T-helper 1 cell treated with Interleukin-12 subunit alpha and Interleukin-12 subunit beta and Interleukin-4 antibody, amounts not matched to agents 30 ng/mL and 1 ng/mL, for 36 hours (primary cell): ENCODE results near the gene MUCL3. TPM values are rescaled to one million over a fixed set of nuclear protein-coding genes. Genes with fewer than 3 reads are reported as not detected.
"Not testable (repeated sequence)": the region's sequence is repeated elsewhere in the genome, so short reads cannot be mapped to it uniquely, and the experiment has no call there.

Experiments used
- intact Hi-C: fragments of 100-400 bp; cut with micrococcal nuclease; formaldehyde crosslinking; loops from one replicate; pipeline ENCODE4 v1.15.1; 2024
- total RNA-seq: library from RNA; stranded (reverse); gene quantifications from 2 replicates; pipeline ENCODE4 v1.2.3, GENCODE V29; 2022

The MUCL3 gene
- total RNA-seq, 1 donor from 2014 or later: not detected

DNA sequence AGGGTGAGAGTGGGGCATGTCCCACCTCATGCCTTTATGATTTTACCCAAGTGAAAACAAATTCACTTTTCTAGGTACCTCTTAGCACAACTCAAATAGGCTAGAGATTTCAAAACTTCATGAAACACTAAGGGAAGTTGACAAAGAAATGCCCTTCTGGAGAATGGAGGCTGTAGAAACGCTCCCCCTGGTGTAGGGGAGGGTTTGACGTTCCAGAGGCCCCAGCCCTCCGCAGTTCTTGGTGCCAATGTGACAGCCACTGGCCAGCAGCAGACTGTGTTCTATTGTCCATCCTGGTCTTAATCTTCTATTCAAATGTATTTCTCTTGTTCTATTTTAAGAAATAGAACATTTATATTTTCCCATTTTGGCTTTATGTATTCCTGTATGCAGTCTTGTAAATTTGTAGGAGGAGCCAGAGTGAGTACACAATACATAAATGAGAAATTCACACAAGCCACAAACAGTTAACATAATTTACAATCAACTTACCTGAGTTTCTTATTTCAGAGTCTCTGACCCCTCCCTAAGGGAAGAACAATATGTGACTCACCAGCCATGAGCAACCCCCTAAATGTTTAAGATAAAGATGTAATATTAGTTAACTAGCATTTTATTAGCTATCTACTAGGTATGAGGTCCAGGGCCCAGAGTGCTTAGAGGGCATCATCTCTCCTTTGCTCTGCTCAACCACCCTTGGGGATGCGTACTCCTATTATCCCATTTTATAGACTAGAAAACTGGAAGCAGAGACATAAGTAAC is 33.9 kb downstream of the MUCL3 start:
- intact Hi-C loops: no loop called here

DNA sequence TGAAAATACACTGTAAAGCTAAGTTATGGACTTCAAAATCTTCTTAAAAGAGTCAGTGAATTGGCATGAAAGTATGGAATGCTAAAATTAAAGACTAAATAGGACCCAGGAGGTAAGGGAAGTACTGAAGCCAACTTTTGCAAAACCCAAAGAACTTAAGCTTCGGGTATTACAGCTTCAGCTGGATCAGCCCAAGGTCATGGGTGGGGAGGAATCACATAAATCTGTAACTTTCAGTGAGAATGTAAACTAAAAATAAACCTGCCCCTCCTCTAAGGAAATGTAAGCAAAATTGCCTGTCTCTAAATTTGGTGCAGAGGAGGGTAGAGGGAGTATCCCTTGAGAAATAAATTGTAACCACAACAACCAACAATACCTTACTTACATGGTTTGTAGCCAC is 38.4 kb downstream of the MUCL3 start:
- intact Hi-C loops: no loop called here

DNA sequence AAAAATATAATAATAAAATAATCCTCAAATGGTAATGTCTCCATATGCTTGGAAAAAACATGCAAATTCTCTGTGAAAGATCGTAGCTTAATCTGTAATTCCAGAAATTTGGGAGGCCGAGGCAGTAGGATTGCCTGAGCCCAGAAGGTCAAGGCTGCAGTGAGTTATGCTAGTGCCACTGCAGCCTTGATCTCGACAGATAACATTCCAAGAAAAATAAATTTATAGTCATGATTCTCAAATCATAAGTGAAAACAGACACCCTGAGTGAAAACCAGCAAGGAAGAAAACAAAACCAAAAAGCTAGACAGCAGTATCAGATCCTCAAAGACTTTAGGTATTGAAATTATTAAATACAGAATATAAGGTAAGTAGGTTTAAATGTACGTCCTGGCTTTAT is 38.9 kb downstream of the MUCL3 start:
- intact Hi-C loops: no loop called here

DNA sequence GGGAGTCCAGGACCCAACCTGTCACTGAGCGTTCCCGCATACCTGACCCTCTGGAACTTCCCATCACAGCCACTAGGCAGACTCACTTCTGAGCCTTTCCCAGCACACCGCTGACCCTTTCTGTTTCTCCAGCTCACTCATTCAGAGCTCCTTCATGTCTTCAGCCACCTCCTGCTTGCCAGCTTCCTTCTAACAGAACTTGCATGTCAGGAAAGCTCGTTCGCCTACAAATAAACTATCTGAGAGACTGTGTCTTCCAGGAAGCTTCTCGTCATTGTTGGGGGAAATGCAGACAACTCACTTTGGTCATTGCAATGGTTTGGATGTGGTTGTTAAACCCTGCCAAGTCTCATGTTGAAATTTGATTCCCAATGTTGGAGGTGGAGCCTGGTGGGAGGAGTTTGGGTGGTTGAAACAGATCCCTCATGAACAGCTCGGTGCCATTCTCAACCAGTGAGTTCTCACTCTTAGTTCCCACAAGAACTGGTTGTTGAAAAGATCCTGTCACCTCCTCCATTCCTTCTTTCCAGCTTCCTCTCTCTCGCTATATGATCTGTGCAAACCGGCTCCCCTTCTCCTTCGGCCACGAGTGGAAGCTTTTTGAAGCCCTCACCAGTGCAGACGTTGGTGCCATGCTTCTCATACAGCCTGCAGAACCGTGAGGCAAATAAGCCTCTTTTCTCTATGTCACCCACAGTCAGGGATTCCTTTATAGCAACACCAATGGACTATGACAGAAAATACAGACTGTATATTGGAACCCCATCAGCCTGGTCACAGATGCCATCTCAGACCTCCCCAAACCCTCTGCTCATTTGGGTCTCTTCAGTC is 41.4 kb downstream of the MUCL3 start:
- intact Hi-C loops: no loop called here

DNA sequence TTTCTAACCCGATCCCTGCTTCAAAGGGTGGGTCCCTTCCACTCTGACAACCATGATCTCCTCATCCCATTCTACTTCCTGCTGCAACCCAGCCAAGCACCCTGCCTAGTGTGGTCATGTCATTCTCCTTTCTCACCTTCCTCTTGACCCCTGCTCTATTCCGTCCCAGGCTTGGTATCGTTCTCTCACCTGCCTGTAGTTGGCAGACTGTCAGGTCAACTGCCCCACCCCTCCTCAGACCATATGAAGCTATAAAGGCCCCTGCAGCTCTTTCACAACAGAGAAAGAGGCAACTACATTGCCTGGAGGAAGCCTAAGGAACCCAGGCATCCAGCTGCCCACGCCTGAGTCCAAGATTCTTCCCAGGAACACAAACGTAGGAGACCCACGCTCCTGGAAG is 42.7 kb downstream of the MUCL3 start, which contains the start of gene MUC21:
Gene MUC21, plus strand, starts transcription at position 280 of the 400 bp plus-strand sequence. CDS start 241 bp downstream, outside the sequence.
- intact Hi-C loops: no loop called here

DNA sequence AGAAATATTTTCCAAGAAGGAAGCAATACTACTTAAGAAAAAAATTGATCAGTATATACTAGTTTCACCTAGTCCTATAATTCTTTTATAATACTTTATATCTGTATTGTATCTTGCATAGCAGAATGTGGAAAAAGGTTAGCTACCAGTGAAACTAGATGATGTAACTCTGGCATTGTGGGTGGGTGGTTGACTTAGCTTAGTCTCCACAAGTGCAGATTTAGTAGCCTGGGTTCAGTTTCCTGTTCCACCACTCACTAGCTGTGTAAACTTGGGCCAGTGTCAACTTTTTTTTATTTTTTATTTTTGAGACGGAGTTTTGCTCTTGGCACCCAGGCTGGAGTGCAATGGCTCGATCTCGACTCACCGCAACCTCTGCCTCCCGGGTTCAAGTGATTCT is 44.7 kb downstream of the MUCL3 start:
- intact Hi-C loops: no loop called here

DNA sequence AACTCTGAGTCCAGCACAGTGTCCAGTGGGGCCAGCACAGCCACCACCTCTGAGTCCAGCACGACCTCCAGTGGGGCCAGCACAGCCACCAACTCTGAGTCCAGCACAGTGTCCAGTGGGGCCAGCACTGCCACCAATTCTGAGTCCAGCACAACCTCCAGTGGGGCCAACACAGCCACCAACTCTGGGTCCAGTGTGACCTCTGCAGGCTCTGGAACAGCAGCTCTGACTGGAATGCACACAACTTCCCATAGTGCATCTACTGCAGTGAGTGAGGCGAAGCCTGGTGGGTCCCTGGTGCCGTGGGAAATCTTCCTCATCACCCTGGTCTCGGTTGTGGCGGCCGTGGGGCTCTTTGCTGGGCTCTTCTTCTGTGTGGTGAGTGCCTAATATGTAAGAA is 46.5 kb downstream of the MUCL3 start:
- intact Hi-C loops: no loop called here

DNA sequence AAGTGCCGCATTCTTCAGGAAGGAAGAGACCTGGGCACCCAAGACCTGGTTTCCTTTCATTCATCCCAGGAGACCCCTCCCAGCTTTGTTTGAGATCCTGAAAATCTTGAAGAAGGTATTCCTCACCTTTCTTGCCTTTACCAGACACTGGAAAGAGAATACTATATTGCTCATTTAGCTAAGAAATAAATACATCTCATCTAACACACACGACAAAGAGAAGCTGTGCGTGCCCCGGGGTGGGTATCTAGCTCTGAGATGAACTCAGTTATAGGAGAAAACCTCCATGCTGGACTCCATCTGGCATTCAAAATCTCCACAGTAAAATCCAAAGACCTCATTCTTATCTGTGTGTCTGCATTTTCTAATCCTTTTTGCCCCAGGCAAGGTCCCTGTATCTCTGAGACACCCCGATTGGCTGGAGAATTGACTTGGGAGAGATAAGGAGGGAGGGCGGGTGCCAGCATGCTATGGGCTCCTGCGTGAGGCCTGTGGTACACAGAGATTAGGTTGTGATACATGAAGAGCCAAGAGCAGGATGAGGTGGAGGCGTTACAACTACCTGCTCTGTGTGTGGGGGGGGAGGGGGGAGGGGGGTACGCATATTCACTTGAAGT is 47.5 kb downstream of the MUCL3 start:
- intact Hi-C loops: no loop called here

DNA sequence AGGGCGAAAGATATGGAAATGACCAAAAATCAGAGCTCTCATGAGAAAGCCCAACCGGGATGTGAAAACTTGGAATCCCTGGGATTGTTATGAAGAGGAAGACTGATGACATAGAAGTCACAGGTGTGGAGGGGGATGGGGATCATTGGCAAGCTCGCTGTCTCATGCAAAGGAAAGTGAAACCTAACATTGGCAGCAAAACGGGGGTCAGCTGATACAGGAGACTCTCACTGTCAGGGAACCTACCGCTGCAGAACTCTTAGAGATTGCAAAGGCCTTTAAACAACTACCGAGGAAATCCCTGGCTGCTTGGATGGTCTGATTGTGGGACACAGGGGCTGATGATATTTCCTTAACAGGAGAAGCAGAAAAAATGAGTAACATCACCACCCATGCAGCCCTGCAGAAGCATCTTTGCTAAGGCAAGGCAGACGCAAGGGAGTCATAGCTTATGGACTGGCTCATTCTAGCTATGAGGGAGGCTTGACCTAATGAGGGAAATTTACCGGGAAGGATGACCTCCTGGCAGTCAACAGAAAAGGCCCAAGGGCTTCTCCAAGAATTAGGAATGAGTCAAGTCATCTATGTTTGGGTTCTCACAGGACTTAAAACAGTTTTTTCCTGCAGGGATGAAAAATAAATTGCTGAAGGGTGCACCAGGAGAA is 49.8 kb downstream of the MUCL3 start:
- intact Hi-C loops: no loop called here

DNA sequence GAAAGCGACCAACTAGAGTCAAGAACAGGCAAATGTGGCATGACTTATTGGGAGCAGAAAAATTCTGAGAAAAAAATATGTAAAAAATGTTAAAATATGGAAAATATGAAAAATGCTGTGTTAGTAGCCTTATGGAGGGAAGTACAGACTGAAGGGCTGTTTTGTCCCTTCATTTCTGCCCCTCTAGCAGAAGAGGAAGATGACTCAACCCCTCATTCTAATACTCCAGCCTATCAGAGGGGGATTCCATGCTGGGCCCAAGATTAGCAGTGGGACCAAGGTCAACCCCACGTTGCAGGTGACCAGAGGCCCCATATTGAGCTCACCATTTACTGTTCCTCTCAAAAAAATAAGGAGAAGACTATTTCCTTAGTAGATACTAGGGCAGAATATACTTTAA is 51.1 kb downstream of the MUCL3 start:
- intact Hi-C loops: no loop called here

DNA sequence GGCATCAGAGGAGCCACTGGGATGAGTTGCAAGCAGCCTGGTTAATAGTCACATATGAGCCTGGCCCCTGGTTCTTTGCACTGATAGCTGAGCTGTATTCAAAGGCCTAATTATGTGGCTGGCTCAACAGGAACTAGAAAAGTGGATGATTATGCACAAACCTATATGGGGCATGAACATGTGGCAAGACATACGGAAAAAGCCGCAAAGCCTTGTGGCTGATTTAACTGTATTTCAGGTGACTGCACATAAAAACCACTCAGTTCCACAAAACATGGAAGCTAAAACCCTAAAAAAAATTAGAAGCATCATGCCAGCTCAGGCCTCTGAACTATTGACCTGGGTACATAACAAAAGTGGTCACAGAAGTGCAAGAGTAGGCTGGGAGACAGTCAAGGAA is 56.5 kb downstream of the MUCL3 start:
- intact Hi-C loops: no loop called here

DNA sequence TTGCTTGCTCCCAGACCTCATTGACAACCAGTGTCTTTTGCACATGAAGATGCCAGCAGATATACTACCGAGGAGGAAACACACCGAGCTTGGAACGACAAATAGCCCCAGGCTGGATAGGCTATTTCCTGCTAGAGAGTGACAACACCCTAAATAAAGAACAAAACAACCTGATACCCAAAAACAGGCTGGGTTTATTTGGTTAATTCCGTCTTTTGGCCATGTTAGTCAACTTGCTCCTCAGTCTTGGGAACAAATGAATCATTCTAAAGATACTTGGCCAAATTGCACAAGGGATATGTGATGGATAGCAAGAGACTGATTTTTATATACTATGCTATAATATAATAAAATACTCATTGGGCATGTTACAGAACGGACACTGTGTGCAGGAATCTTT is 58.0 kb downstream of the MUCL3 start:
- intact Hi-C loops: no loop called here

DNA sequence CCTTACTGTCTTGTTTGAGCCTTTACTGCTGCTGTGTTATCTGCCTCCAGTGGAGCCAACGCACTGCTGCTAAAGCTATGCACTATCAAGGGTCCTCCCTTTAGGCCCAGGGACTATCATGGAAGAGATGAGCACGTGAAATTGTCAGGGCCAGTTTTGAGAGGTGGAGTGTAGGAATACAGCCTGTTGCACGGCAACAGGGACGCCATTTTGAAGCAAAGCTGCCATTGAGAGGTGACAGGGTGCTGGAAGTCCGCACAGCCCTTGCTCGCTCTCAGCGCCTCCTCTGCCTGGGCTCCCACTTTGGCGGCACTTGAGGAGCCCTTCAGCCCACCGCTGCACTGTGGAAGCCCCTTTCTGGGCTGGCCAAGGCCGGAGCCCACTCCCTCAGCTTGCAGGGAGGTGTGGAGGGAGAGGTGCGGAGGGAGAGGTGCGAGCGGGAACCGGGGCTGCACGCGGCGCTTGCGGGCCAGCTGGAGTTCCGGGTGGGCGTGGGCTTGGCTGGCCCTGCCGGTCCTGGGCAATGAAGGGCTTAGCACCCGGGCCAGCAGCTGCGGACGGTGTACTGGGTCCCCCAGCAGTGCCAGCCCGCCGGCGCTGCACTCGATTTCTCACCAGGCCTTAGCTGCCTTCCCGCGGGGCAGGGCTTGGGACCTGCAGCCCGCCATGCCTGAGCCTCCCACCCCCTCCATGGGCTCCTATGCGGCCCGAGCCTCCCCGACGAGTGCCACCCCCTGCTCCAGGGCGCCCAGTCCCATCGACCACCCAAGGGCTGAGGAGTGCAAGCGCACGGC is 59.5 kb downstream of the MUCL3 start:
- intact Hi-C loops: not testable (repeated sequence)

DNA sequence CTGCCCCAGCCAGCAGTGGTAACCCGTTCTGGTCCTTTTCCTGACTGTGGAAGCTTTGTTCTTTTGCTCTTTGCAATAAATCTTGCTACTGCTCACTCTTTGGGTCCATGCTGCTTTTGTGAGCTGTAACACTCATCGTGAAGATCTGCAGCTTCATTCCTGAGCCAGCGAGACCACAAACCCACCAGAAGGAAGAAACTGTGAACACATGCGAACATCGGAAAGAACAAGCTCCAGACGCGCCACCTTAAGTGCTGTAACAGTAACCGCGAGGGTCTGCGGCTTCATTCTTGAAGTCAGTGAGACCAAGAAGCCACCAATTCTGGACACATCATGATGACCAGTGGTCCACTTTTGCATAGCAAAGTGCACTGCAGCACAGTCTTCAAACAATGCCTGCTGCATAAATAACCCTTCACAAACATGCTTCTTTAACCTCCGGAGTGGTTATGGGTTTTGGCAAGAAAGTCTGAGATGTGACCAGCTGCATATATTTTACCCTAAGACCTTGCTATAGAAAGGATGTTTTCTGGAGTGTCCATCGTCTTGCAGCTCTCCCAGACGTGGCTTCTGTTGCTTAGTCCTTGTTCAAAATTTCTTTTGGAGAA is 60.6 kb downstream of the MUCL3 start:
- intact Hi-C loops: no loop called here

DNA sequence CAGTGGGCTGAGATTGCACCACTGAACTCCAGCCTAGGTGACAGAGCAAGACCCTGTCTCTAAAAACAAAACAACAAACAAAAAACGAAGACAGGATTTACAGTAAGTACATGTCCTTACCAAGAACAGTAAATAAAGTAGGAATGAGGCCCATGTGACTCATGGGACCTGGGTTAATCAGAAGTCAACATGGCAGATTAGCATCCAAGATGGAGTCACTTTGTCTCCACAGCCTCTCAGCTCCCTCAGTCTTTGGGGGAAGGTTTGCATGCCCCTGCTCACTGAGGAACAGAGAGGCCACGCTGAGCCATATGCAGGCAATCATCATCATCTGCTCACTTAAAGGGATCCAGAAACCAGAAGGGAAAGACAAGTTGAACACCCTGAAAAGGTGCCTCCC is 61.7 kb downstream of the MUCL3 start:
- intact Hi-C loops: no loop called here

Other genes with a start within 250 kb of the MUCL3 start
- gene NRM, start 250.0 kb upstream of the MUCL3 start, total RNA-seq: 28.2 and 32.3 TPM in 2 replicates
- gene MDC1, start 223.7 kb upstream of the MUCL3 start, total RNA-seq: 80.0 and 93.3 TPM in 2 replicates
- gene TUBB, start 220.6 kb upstream of the MUCL3 start, total RNA-seq: 905 and 913 TPM in 2 replicates
- gene FLOT1, start 198.3 kb upstream of the MUCL3 start, total RNA-seq: 201 and 206 TPM in 2 replicates
- 76.8 and 77.8 TPM in 2 replicates for gene IER3, start 196.4 kb upstream of the MUCL3 start, total RNA-seq
- 19.5 and 20.1 TPM in 2 replicates for gene DDR1, start 56.5 kb upstream of the MUCL3 start, total RNA-seq
- 35.9 and 36.0 TPM in 2 replicates for gene GTF2H4, start 32.8 kb upstream of the MUCL3 start, total RNA-seq
- 39.2 and 47.2 TPM in 2 replicates for gene VARS2, start 26.7 kb upstream of the MUCL3 start, total RNA-seq
- gene SFTA2, start 8.8 kb upstream of the MUCL3 start, total RNA-seq: not detected in 2 replicates
- gene MUC21, start 42.7 kb downstream of the MUCL3 start, total RNA-seq: not detected in 2 replicates
- gene MUC22, start 69.5 kb downstream of the MUCL3 start, total RNA-seq: not detected in 2 replicates
- not detected in 2 replicates for gene C6orf15, start 171.6 kb downstream of the MUCL3 start, total RNA-seq
- not detected in 2 replicates for gene PSORS1C1, start 173.8 kb downstream of the MUCL3 start, total RNA-seq
- not detected in 2 replicates for gene CDSN, start 179.5 kb downstream of the MUCL3 start, total RNA-seq
- gene PSORS1C2, start 198.1 kb downstream of the MUCL3 start, total RNA-seq: not detected in 2 replicates
- gene CCHCR1, start 216.8 kb downstream of the MUCL3 start, total RNA-seq: 36.5 and 42.4 TPM in 2 replicates
- gene TCF19, start 217.6 kb downstream of the MUCL3 start, total RNA-seq: 67.2 and 67.6 TPM in 2 replicates
- not detected in 2 replicates for gene POU5F1, start 229.7 kb downstream of the MUCL3 start, total RNA-seq